HEK293 (cell line): ENCODE results near the gene MALRD1.
A peak's percentile ranks its signal among the peaks of the same experiment; 100 is the strongest.

ENCODE experiments used
- CTCF ChIA-PET: fragments of 350-600 bp; formaldehyde crosslinking; extraction: SDS; loops from one replicate; lab custom pipeline; 2021; ENCODE audit warnings: antibody characterized with exemption; lab: Yijun Ruan, JAX
- POLR2A ChIA-PET: fragments of 300-600 bp; formaldehyde crosslinking; extraction: SDS; loops from one replicate; lab custom pipeline; 2020; ENCODE audit warnings: antibody characterized with exemption, inconsistent platforms; lab: Yijun Ruan, JAX
- H3K27ac ChIP-seq: fragments of 200-500 bp; sonication (Bioruptor generic); 2 replicates; pipeline ENCODE4 v1.5.1; 2014; ENCODE audit warnings: low read depth, low read length, control low read depth, inconsistent platforms; ENCODE audit errors: extremely low read depth
- H3K36me3 ChIP-seq, 2 experiments: fragments of 200-500 bp in 1 of 2; sonication (Bioruptor generic) in 1 of 2; 1 replicate in 1 of 2; 2 replicates in 1 of 2; pipeline ENCODE4 v1.5.1; 2014 to 2017; ENCODE audit warnings: inconsistent platforms in 2 of 2, low read length in 2 of 2; ENCODE audit not compliant: control insufficient read depth in 2 of 2, insufficient read depth in 1 of 2
- H3K4me1 ChIP-seq: fragments of 200-500 bp; sonication (Bioruptor generic); 2 replicates; pipeline ENCODE4 v1.5.1; 2014; ENCODE audit warnings: mild to moderate bottlenecking, low read length, inconsistent platforms; ENCODE audit not compliant: control insufficient read depth, insufficient read depth
- H3K4me3 ChIP-seq: 2 replicates; pipeline ENCODE4 v1.5.1; 2011; ENCODE audit warnings: low read depth, mild to moderate bottlenecking, control low read depth, low read length, moderate library complexity
- H3K9me3 ChIP-seq: fragments of 200-500 bp; sonication (Bioruptor generic); 2 replicates; pipeline ENCODE4 v1.5.1; 2014; ENCODE audit warnings: low read depth, low read length, inconsistent platforms; ENCODE audit not compliant: control insufficient read depth, insufficient read depth
- EGR2 ChIP-seq: fragments of 450-650 bp; formaldehyde crosslinking; IDR thresholded peaks from 2 replicates; pipeline ENCODE4 v1.5.1; 2016; ENCODE audit warnings: low read depth, missing biosample characterization, missing genetic modification characterization
- HOXA7 ChIP-seq: sonication (generic); formaldehyde crosslinking; IDR thresholded peaks from 2 replicates; pipeline ENCODE4 v1.8.1; 2022; ENCODE audit warnings: missing genetic modification reagents, borderline replicate concordance
- OSR2 ChIP-seq: fragments of 450-650 bp; formaldehyde crosslinking; IDR thresholded peaks from 2 replicates; pipeline ENCODE4 v1.5.1; 2016; ENCODE audit warnings: missing biosample characterization, missing genetic modification characterization
- PATZ1 ChIP-seq: fragments of 450-650 bp; formaldehyde crosslinking; IDR thresholded peaks from 2 replicates; pipeline ENCODE4 v1.5.1; 2016; ENCODE audit warnings: missing biosample characterization, missing genetic modification characterization
- PRDM10 ChIP-seq: fragments of 450-650 bp; formaldehyde crosslinking; IDR thresholded peaks from 2 replicates; pipeline ENCODE4 v1.5.1; 2016; ENCODE audit warnings: missing biosample characterization, missing genetic modification characterization
- ZNF184 ChIP-seq: fragments of 450-650 bp; IDR thresholded peaks from 2 replicates; pipeline ENCODE4 v1.5.1; 2018; ENCODE audit warnings: missing biosample characterization, mild to moderate bottlenecking, missing genetic modification characterization
- ZNF391 ChIP-seq: fragments of 450-650 bp; formaldehyde crosslinking; IDR thresholded peaks from 2 replicates; pipeline ENCODE4 v1.5.1; 2016; ENCODE audit warnings: low read depth, missing biosample characterization, missing genetic modification characterization, borderline replicate concordance
- ZNF394 ChIP-seq: fragments of 450-650 bp; formaldehyde crosslinking; IDR thresholded peaks from 2 replicates; pipeline ENCODE4 v1.5.1; 2016; ENCODE audit warnings: missing biosample characterization, missing genetic modification characterization, mild to moderate bottlenecking, moderate library complexity, borderline replicate concordance
- ZNF560 ChIP-seq: fragments of 450-650 bp; formaldehyde crosslinking; IDR thresholded peaks from 2 replicates; pipeline ENCODE4 v1.5.1; 2017; ENCODE audit warnings: missing biosample characterization, missing genetic modification characterization, borderline replicate concordance
- ZNF654 ChIP-seq: fragments of 450-650 bp; formaldehyde crosslinking; IDR thresholded peaks from 2 replicates; pipeline ENCODE4 v1.5.1; 2016; ENCODE audit warnings: low read depth, missing biosample characterization, missing genetic modification characterization
- ZNF704 ChIP-seq: fragments of 450-650 bp; formaldehyde crosslinking; IDR thresholded peaks from 2 replicates; pipeline ENCODE4 v1.5.1; 2016; ENCODE audit warnings: missing biosample characterization, missing genetic modification characterization
- ZNF830 ChIP-seq: fragments of 450-650 bp; IDR thresholded peaks from 2 replicates; pipeline ENCODE4 v1.5.0; 2018; ENCODE audit warnings: missing biosample characterization, missing genetic modification characterization, low read depth, mild to moderate bottlenecking, moderate library complexity
- ZNF837 ChIP-seq: fragments of 450-650 bp; formaldehyde crosslinking; IDR thresholded peaks from 2 replicates; pipeline ENCODE4 v1.5.1; 2016; ENCODE audit warnings: missing biosample characterization, missing genetic modification characterization
- TF ChIP-seq, protein P1 (sequence below): IDR thresholded peaks from 2 replicates; pipeline ENCODE4 v1.6.1; 2011; ENCODE audit warnings: mild to moderate bottlenecking, low read depth, low read length, borderline replicate concordance

Gene MALRD1

DNA sequence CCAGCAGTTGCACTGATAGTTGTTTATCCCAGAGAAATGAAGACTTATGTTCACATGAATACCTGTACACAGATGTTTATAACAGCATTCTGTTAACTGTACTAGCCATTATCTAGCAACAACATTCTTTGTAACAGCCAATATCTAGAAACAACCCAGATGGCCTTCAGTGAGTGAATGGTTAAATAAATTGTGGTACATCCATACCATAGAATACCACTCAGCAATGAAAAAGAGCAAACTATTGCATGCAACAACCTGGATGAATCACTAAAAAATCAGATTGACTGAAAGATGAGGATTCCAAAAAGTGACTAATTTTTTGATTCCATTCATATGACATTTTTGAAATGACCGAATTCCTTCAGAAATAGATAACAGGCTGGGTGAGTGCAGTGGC is 360.3 kb downstream of the MALRD1 start:
- Histone ChIP-seq H3K36me3 (no peaks in the 10 kb centered on the region), H3K4me3 (no peak overlapping the region), H3K27ac (no peak overlapping the region), H3K4me1 (no peaks in the 10 kb centered on the region), H3K9me3 (no peaks in the 10 kb centered on the region)
- CTCF ChIA-PET, result interaction anchor here (0.6 kb wide), 1 partner anchor 1322 kb away, joined by 3 read pairs; no protein-coding TSS in a partner anchor
- POLR2A ChIA-PET, result no interaction called here
- no peak for TF ChIP-seq ZNF837 (tag by site-specific recombination)
- no peak for TF ChIP-seq ZNF560
- TF ChIP-seq ZNF830 (tag by site-specific recombination), result no peak
- TF ChIP-seq PATZ1, result no peak
- TF ChIP-seq EGR2 (tag by site-specific recombination), result no peak
- no peak for TF ChIP-seq ZNF391 (tag by site-specific recombination)
- TF ChIP-seq PRDM10, result no peak

- no peaks in the 10 kb centered on the region for H3K9me3 ChIP-seq
- H3K27ac ChIP-seq, result no peak overlapping the region
- no peaks in the 10 kb centered on the region for H3K4me1 ChIP-seq
- no peak for TF ChIP-seq ZNF654 (tag by site-specific recombination)
- no peak for TF ChIP-seq HOXA7
- TF ChIP-seq OSR2 (tag by site-specific recombination), result no peak
- TF ChIP-seq ZNF184 (tag by site-specific recombination), result no peak
- TF ChIP-seq, protein P1, sequence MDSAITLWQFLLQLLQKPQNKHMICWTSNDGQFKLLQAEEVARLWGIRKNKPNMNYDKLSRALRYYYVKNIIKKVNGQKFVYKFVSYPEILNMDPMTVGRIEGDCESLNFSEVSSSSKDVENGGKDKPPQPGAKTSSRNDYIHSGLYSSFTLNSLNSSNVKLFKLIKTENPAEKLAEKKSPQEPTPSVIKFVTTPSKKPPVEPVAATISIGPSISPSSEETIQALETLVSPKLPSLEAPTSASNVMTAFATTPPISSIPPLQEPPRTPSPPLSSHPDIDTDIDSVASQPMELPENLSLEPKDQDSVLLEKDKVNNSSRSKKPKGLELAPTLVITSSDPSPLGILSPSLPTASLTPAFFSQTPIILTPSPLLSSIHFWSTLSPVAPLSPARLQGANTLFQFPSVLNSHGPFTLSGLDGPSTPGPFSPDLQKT, result no peak
- TF ChIP-seq ZNF394 (tag by site-specific recombination), result no peak
- no peak overlapping the region for H3K4me3 ChIP-seq
- CTCF ChIA-PET, result interaction anchor here (0.6 to 1.1 kb wide), 5 partner anchors 326 to 1402 kb away, joined by 3 to 4 read pairs (median 3); no protein-coding TSS in a partner anchor
- POLR2A ChIA-PET, result no interaction called here
- no peaks in the 10 kb centered on the region for H3K36me3 ChIP-seq
Measured at GRCh38 chr10:19411119-19411518, 362.5 kb downstream of the MALRD1 start.

DNA sequence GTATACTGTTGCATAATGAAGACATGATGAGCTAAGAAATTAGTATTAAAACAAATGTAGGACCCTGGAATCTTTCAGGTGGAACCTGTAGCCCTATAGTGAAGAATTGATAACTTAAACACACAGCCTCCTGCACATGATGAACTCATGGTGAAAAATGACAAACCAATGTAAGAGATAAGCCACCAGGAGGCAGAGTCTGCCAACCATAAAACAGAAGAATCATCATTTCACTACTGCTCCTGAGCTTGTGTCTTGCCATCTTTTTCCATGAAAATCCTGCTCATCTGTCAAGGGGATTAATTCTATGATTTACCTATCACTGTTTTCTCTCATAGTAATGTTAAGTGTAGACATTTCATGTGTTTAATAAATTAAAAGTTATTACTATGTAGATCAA is 363.9 kb downstream of the MALRD1 start:
- Histone ChIP-seq H3K27ac (no peak overlapping the region), H3K4me1 (no peaks in the 10 kb centered on the region), H3K4me3 (no peak overlapping the region), H3K36me3 (no peaks in the 10 kb centered on the region), H3K9me3 (no peaks in the 10 kb centered on the region)
- CTCF ChIA-PET, result interaction anchor here (0.6 to 1.4 kb wide), 5 partner anchors 233 to 1443 kb away, joined by 3 to 7 read pairs (median 4); no protein-coding TSS in a partner anchor
- TF ChIP-seq ZNF704 (tag by site-specific recombination) (no peak), ZNF654 (tag by site-specific recombination) (0 out of 2 replicates have a peak, but pooled peaks have one; percentile 15)
- POLR2A ChIA-PET, result no interaction called here
